GM19324 (cell line): ENCODE measurements around the gene ADCY6.

Source experiments
- ATAC-seq: cut with Tn5 transposase; IDR thresholded peaks from one replicate; pipeline ENCODE4 v1.9.1; 2021; ENCODE audit warnings: mild to moderate bottlenecking, moderate library complexity; ENCODE audit not compliant: unreplicated experiment, low FRiP score

Gene ADCY6

GRCh38 chr12:48816143-48816854 lies 27.4 kb upstream of the ADCY6 start:
- ATAC-seq: no peak

DNA sequence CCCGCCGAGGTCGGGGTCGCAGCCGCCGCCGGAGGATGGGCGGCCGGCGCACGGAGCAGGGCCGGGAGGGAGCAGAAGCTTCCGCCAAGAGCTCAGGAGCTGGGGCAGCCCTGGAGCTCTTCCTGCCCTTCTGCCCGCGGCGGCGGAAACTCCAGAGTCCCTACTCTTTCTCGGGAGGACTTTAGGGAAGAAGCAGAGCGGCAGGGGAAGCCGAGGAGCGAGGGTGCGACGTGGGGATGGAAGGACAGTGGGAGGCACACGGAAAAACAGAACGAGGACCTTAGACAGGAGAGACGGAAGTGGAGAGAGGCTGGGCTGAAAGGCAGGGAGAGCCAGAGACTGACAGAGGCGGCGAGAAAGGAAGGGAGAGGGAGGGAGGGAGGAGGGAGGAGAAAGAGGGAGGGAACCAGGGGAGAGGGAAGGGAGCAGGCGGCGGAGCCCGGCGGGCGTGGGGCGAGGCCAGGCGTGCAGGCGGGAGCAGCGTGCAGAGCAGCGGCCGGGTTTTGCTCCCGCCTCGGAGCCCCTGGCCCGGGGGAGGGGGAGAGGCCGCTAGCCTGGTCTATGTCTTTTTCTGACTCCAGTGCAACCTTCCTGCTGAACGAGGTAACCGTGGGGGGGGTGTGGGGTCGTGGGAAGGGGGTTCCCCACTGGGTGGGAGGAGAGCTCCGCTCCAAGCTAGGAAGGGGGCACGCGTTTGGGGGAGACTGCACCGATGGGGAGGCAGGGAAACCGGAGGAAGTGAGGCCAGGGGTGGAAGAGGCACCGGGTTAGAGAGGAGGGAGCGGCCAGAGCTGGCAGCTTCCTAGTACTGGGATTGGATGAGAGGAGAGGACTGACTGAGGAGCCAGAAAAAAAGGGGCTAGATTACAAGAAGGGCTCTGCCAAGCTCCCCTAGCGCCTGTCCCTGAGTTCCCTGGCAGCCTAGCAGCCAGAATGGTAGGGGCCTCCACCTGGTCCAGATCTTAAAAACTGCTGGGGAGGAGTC lies 26.5 kb upstream of the ADCY6 start:
- peak; percentile 31 for ATAC-seq

- ATAC-seq: peak; percentile 75
Observed at GRCh38 chr12:48814262-48815125, 25.6 kb upstream of the ADCY6 start.

DNA sequence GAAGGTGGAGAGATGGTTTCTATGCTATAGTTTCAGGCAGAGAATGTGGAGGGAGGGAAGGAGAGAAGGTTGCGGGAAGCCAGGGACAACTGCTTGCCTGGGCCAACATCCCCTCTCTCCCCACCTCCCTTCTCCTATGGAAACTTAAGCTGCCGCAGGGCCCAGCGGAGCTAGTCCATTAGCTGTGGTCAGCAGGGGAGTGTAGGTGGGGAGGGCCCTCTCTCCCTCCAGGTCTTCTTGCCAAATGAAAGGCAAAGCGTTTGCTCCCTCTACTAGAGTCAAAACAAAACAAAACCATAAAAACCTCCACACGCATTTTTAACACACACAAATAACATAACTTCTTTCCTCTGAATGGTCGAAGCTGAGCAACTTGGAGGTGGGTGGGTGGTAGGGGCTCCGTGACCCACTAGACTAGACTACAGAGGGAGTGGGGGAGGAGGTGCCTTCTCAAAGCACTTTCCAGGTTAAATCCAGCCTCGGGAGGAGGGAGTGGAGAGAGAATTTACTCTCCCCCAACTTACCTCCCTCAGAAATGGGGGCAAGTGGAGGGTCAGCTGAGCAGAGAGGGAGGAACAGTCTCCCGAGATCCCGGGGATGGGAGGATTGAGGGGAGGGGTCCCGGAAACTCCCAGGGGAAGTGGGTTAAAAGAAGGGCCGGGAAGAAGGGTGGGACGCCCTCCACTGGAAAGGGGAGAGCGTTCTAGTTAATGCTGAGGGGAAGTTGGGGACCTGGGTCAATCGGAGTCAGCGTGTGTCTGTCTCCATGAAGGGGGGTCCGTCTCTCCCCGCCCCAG lies 24.8 kb upstream of the ADCY6 start:
- no peak for ATAC-seq

DNA sequence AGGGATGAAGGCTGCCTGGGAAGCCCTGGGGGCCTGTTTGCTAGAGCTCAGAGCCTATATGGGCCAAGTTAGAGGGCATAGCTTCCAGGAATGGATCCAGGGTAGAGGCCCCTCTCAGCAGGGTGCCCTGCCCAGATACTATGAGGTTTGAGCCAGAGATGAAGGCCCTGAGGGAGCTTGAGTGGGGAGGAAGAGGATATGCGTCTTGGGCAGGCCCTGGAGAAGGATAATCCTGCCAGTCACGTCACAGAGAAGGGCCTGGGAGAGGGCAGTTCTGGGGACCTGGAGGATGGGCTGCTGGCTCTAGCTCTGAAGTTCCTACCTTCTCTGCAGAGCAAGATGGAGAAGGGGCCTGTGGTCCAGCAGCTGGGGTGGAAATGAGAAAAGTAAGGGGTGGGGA lies 23.5 kb upstream of the ADCY6 start:
- ATAC-seq: no peak

DNA sequence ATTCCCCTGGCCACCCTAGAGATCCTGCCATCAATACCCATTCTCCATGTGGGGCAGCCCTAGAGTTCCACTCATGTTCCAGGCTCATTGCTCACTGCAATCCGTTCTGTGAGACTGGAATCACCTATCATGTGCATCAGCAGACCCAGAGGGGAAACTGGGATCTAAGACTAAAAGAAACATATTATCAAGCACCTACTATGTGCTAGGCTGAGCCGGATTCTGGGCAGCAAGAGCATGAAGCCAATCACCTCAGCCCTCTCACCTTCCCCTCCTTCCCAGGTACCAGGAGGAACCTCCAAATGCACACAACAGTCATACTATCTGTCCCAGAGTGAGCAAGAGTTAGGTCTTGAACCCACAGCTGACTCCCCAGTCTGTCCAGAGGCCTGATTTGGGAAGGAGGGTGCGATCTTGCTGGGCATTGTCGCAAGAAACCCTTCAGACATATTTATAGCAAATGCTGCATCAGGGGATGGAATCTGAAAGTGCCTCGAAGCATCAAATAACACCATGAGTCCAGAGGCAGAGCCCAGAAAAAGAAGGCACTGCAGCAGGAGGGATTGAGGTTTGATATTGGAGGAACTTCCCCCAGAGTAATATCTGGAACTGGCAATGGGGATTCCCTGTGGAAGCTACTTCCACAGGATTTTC lies 22.7 kb upstream of the ADCY6 start:
- no peak for ATAC-seq

GRCh38 chr12:48810903-48811431 lies 22.1 kb upstream of the ADCY6 start:
- ATAC-seq: no peak

GRCh38 chr12:48807981-48808380 lies 19.1 kb upstream of the ADCY6 start:
- no peak for ATAC-seq

GRCh38 chr12:48803675-48804074 lies 14.8 kb upstream of the ADCY6 start:
- ATAC-seq: no peak

GRCh38 chr12:48800971-48801370 lies 12.1 kb upstream of the ADCY6 start:
- no peak for ATAC-seq

DNA sequence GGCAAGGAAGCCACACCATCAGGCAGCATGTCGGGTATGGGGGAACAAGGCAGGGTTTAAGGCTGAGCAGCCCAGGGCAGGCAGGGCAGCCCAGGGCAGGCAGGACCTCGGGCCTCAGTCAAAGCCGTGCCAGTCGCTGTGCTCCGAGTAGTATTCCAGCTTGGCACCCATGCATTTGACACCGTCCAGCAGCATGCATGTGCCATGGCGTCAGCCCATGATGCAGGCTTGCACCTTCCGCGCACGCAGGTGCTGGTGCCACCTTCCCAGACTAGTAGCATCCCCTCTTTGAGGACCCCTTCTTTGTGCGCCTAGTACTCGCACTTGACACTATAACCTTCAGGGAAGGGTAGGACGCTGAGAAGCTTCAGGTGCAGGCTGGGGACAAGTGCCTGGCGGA lies 11.6 kb upstream of the ADCY6 start:
- no peak for ATAC-seq

GRCh38 chr12:48796976-48797375 lies 8.1 kb upstream of the ADCY6 start:
- no peak for ATAC-seq

- no peak for ATAC-seq
Observed at GRCh38 chr12:48795550-48796455, 6.9 kb upstream of the ADCY6 start.

GRCh38 chr12:48794870-48795269 lies 6.0 kb upstream of the ADCY6 start:
- ATAC-seq: no peak

DNA sequence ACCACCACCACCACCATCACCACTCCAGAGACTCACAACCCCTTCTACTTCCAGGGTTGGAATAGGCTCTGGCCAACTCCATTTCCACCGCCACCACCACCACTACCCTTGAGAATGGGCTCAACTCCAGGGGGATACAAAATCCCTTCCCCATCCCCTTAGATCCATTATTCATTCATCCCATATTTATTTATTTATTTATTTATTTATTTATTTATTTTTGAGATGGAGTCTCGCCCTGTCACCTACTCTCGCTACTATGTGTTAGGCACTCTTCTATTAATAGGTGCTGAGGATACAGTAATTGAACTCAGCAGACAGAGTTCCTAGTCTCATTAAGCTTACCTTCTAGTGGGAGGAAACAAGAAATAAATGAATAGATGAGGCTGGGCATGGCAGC lies 4.8 kb upstream of the ADCY6 start:
- no peak for ATAC-seq

- ATAC-seq: no peak
Observed at GRCh38 chr12:48789858-48790326, 1.0 kb upstream of the ADCY6 start.

DNA sequence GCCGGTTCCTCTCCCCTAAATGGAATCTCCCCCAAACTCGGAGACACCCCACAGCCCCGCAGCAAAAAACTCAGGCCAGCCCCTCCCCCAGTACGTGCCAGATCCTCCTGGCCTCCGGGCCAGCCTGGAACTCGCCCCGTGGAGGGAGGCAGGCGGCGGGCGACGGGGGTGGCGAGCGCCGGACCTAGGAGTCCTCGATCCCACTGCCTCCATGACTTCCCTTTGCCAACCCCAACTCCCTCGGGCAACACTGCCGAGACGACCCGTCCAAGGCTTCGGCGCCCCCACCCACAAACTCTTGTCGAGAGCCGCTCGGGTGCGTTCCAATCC lies 400 bp downstream of the ADCY6 start:
- ATAC-seq: no peak
